Measurements from ENCODE around the gene STARD3.

GRCh38 chr17:39634384-39634871 lies 2.5 kb upstream of the STARD3 start:
- TF ChIP-seq CTCF (IDR thresholded peaks at IDR 0.05): peak; percentile 39 to 77 (median 68)
- TF ChIP-seq POLR2AphosphoS5 (IDR thresholded peaks at IDR 0.05): no peak
- TF ChIP-seq POLR2A (IDR thresholded peaks at IDR 0.05): no peak
